Calu3 (cell line): Measurements from ENCODE around the gene PHEX. TPM values are rescaled to one million over a fixed set of nuclear protein-coding genes. Genes with fewer than 3 reads are reported as not detected.

Source experiments
- BruUV-seq: library from RNA; stranded (reverse); fragments of 400-500 nt; replicated peaks from 2 replicates; lab custom pipeline; 2021; lab: Mats Ljungman, UMichigan
- CTCF ChIA-PET: fragments of 300-600 bp; sonication (Branson Sonifier 250); formaldehyde crosslinking; loops from one replicate; lab custom pipeline; 2022; ENCODE audit warnings: antibody characterized with exemption; lab: Charles Lee
- DNase-seq: peaks from one replicate; pipeline ENCODE4 v3.0.0; 2022
- H3K27ac Mint-ChIP-seq: one replicate; pipeline ENCODE4 v1.8.0; 2022; ENCODE audit warnings: mixed read lengths; ENCODE audit not compliant: unreplicated experiment
- H3K27me3 Mint-ChIP-seq: one replicate; pipeline ENCODE4 v1.8.0; 2022; ENCODE audit warnings: mixed read lengths; ENCODE audit not compliant: unreplicated experiment
- H3K36me3 Mint-ChIP-seq: one replicate; pipeline ENCODE4 v1.8.0; 2022; ENCODE audit warnings: mild to moderate bottlenecking, moderate library complexity, mixed read lengths; ENCODE audit not compliant: insufficient read depth, unreplicated experiment
- H3K4me1 Mint-ChIP-seq: one replicate; pipeline ENCODE4 v1.8.0; 2022; ENCODE audit warnings: mild to moderate bottlenecking, low read depth, mixed read lengths; ENCODE audit not compliant: unreplicated experiment
- H3K4me3 Mint-ChIP-seq: one replicate; pipeline ENCODE4 v1.8.0; 2022; ENCODE audit warnings: mild to moderate bottlenecking, low read depth, moderate library complexity, mixed read lengths; ENCODE audit not compliant: unreplicated experiment
- H3K9me3 Mint-ChIP-seq: one replicate; pipeline ENCODE4 v1.8.0; 2022; ENCODE audit warnings: low read depth, mixed read lengths; ENCODE audit not compliant: unreplicated experiment
- intact Hi-C: fragments of 100-400 bp; cut with micrococcal nuclease; formaldehyde crosslinking; loops from one replicate; pipeline ENCODE4 v1.10.0; 2022; ENCODE audit not compliant: unreplicated experiment
- total RNA-seq: library from RNA; stranded (reverse); gene quantifications from 2 replicates; pipeline ENCODE4 v1.2.3, GENCODE V29; 2022
- TF ChIP-seq, protein P1 (sequence below): fragments of 200-600 bp; IDR thresholded peaks from one replicate; pipeline ENCODE4 v1.8.0; 2022; ENCODE audit warnings: antibody characterized with exemption; ENCODE audit not compliant: unreplicated experiment

The PHEX gene
- total RNA-seq, 1 experiment from 2014 or later = 0.57 TPM

DNA sequence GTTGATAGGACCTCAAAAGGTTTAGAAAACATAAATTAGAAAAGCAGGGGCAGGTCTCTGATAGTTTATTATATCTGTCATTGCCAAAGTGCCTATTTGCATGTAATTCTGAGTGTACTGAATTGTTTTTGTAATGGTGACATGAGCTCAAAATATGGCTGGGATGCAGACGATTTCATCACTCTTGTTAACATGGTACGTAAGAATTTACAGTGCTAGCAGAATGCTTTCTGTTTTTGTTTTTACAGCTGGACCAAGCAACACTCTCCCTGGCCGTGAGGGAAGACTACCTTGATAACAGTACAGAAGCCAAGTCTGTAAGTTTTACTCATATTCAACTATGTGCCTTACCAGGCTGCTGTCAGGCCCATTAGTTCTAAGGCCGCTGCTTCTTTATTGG, 58.1 kb downstream of the PHEX start:
- TF ChIP-seq, protein P1, sequence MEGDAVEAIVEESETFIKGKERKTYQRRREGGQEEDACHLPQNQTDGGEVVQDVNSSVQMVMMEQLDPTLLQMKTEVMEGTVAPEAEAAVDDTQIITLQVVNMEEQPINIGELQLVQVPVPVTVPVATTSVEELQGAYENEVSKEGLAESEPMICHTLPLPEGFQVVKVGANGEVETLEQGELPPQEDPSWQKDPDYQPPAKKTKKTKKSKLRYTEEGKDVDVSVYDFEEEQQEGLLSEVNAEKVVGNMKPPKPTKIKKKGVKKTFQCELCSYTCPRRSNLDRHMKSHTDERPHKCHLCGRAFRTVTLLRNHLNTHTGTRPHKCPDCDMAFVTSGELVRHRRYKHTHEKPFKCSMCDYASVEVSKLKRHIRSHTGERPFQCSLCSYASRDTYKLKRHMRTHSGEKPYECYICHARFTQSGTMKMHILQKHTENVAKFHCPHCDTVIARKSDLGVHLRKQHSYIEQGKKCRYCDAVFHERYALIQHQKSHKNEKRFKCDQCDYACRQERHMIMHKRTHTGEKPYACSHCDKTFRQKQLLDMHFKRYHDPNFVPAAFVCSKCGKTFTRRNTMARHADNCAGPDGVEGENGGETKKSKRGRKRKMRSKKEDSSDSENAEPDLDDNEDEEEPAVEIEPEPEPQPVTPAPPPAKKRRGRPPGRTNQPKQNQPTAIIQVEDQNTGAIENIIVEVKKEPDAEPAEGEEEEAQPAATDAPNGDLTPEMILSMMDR = no peak
- CTCF ChIA-PET = no interaction called here
- Mint-ChIP-seq H3K4me1 (no peaks in the 10 kb centered on the region), H3K9me3 (no peaks in the 10 kb centered on the region), H3K4me3 (no peak overlapping the region), H3K27me3 (no peaks in the 10 kb centered on the region), H3K36me3 (no peaks in the 10 kb centered on the region), H3K27ac (no peak overlapping the region)
- BruUV-seq = no TSS peak
- intact Hi-C loops = no loop called here
- DNase-seq = no peak

DNA sequence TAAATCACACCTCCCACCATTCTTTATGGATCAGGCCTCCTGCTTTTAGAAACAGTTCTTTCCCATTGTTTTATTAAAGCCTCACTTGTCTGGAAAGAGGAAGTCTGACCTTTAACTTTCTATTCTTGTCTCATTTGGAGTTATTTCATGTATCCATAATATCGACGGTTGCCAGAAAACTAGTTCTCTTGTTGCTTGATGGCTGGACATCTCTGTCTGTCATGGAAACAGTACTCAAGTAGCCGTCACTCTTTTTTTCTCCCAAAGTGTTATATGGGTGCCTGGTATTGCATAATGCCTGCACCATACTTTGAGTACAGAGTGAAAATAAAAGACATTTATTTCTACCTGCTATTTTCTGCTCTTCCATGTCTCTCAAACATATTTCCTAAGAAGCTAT, 61.4 kb downstream of the PHEX start:
- Mint-ChIP-seq H3K27me3 (no peaks in the 10 kb centered on the region), H3K4me1 (peaks cover 6% of the 10 kb centered on the region), H3K36me3 (no peaks in the 10 kb centered on the region), H3K27ac (no peak overlapping the region), H3K4me3 (no peak overlapping the region), H3K9me3 (no peaks in the 10 kb centered on the region)
- CTCF ChIA-PET = no interaction called here
- BruUV-seq = no TSS peak
- intact Hi-C loops = no loop called here
- TF ChIP-seq, protein P1 = no peak
- no peak for DNase-seq

DNA sequence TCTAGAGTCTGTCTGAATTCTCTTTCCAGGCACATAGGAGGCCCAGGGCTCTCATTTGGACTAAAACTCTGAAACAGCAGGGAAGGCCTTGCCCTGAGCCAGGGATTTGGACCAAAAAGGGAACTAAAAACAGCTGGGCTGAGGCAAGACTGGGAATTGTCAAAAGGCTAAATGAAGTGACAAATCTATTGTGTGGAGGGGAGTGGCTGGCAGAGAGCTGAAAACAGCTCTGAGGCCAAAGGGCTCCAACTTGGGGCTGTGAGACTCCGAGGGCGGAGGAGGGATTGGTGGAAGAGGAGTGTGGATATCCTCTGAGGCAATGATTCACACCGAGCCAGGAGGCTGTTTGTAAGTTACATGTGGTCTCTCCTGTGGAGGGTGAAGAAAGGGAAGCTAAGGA, 63.2 kb downstream of the PHEX start:
- no TSS peak for BruUV-seq
- TF ChIP-seq, protein P1 = no peak
- intact Hi-C loops = no loop called here
- Mint-ChIP-seq H3K4me3 (no peak overlapping the region), H3K9me3 (no peaks in the 10 kb centered on the region), H3K27me3 (no peaks in the 10 kb centered on the region), H3K36me3 (no peaks in the 10 kb centered on the region), H3K4me1 (peaks cover 6% of the 10 kb centered on the region), H3K27ac (no peak overlapping the region)
- CTCF ChIA-PET = no interaction called here
- no peak for DNase-seq

DNA sequence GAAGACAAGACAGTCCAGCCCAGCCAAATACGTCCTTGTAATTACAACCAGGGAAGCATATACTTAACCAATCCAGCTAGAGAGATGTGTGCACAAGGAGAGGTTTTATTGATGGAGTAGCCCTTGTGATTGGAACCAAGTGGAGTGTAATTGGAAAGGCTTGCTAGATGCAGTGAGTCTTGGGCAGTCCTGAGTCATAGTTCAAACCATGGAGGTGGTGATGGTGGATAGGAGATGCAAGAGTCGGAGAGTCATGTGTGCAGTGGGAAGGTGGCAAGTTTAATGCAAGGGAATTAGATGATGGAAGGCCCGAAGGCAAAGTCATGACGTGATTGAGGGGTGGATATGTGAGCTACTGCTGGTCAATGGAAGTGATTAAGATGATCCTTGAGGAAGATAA, 63.7 kb downstream of the PHEX start:
- TF ChIP-seq, protein P1 = no peak
- intact Hi-C loops = no loop called here
- DNase-seq = no peak
- CTCF ChIA-PET = no interaction called here
- H3K9me3 Mint-ChIP-seq = no peaks in the 10 kb centered on the region
- BruUV-seq = no TSS peak
- no peak overlapping the region for H3K27ac Mint-ChIP-seq
- H3K4me3 Mint-ChIP-seq = no peak overlapping the region
- H3K27me3 Mint-ChIP-seq = no peaks in the 10 kb centered on the region
- peaks cover 6% of the 10 kb centered on the region for H3K4me1 Mint-ChIP-seq
- H3K36me3 Mint-ChIP-seq = no peaks in the 10 kb centered on the region
